HEK293 (cell line): ENCODE measurements around the gene C14orf119.
A peak's percentile ranks its signal among the peaks of the same experiment; 100 is the strongest.

Experiments
- CTCF ChIA-PET: fragments of 350-600 bp; formaldehyde crosslinking; extraction: SDS; loops from one replicate; lab custom pipeline; 2021; ENCODE audit warnings: antibody characterized with exemption; lab: Yijun Ruan, JAX
- POLR2A ChIA-PET: fragments of 300-600 bp; formaldehyde crosslinking; extraction: SDS; loops from one replicate; lab custom pipeline; 2020; ENCODE audit warnings: antibody characterized with exemption, inconsistent platforms; lab: Yijun Ruan, JAX
- H3K27ac ChIP-seq: fragments of 200-500 bp; sonication (Bioruptor generic); 2 replicates; pipeline ENCODE4 v1.5.1; 2014; ENCODE audit warnings: low read depth, low read length, control low read depth, inconsistent platforms; ENCODE audit errors: extremely low read depth
- H3K36me3 ChIP-seq, 2 experiments: fragments of 200-500 bp in 1 of 2; sonication (Bioruptor generic) in 1 of 2; 1 replicate in 1 of 2; 2 replicates in 1 of 2; pipeline ENCODE4 v1.5.1; 2014 to 2017; ENCODE audit warnings: inconsistent platforms in 2 of 2, low read length in 2 of 2; ENCODE audit not compliant: control insufficient read depth in 2 of 2, insufficient read depth in 1 of 2
- H3K4me1 ChIP-seq: fragments of 200-500 bp; sonication (Bioruptor generic); 2 replicates; pipeline ENCODE4 v1.5.1; 2014; ENCODE audit warnings: mild to moderate bottlenecking, low read length, inconsistent platforms; ENCODE audit not compliant: control insufficient read depth, insufficient read depth
- H3K4me3 ChIP-seq: 2 replicates; pipeline ENCODE4 v1.5.1; 2011; ENCODE audit warnings: low read depth, mild to moderate bottlenecking, control low read depth, low read length, moderate library complexity
- H3K9me3 ChIP-seq: fragments of 200-500 bp; sonication (Bioruptor generic); 2 replicates; pipeline ENCODE4 v1.5.1; 2014; ENCODE audit warnings: low read depth, low read length, inconsistent platforms; ENCODE audit not compliant: control insufficient read depth, insufficient read depth
- EGR2 ChIP-seq: fragments of 450-650 bp; formaldehyde crosslinking; IDR thresholded peaks from 2 replicates; pipeline ENCODE4 v1.5.1; 2016; ENCODE audit warnings: low read depth, missing biosample characterization, missing genetic modification characterization
- GLIS1 ChIP-seq: fragments of 450-650 bp; formaldehyde crosslinking; IDR thresholded peaks from 2 replicates; pipeline ENCODE4 v1.5.1; 2016; ENCODE audit warnings: missing biosample characterization, missing genetic modification characterization
- KLF1 ChIP-seq: fragments of 450-650 bp; formaldehyde crosslinking; IDR thresholded peaks from 2 replicates; pipeline ENCODE4 v1.5.1; 2016; ENCODE audit warnings: missing biosample characterization, missing genetic modification characterization
- RBAK ChIP-seq: fragments of 450-650 bp; formaldehyde crosslinking; IDR thresholded peaks from 2 replicates; pipeline ENCODE4 v1.5.1; 2016; ENCODE audit warnings: missing biosample characterization, missing genetic modification characterization
- SP2 ChIP-seq: fragments of 450-650 bp; formaldehyde crosslinking; IDR thresholded peaks from 2 replicates; pipeline ENCODE4 v1.5.1; 2016; ENCODE audit warnings: missing biosample characterization, missing genetic modification characterization
- SP3 ChIP-seq: fragments of 450-650 bp; formaldehyde crosslinking; IDR thresholded peaks from 2 replicates; pipeline ENCODE4 v1.5.1; 2016; ENCODE audit warnings: missing biosample characterization, missing genetic modification characterization
- SP7 ChIP-seq: fragments of 450-650 bp; formaldehyde crosslinking; IDR thresholded peaks from 2 replicates; pipeline ENCODE4 v1.5.1; 2016; ENCODE audit warnings: missing biosample characterization, missing genetic modification characterization
- YY2 ChIP-seq: fragments of 450-650 bp; formaldehyde crosslinking; IDR thresholded peaks from 2 replicates; pipeline ENCODE4 v1.5.1; 2016; ENCODE audit warnings: missing biosample characterization, missing genetic modification characterization
- ZBTB17 ChIP-seq: fragments of 450-650 bp; formaldehyde crosslinking; IDR thresholded peaks from 2 replicates; pipeline ENCODE4 v1.5.1; 2016; ENCODE audit warnings: missing biosample characterization, missing genetic modification characterization
- ZBTB8A ChIP-seq: fragments of 450-650 bp; formaldehyde crosslinking; IDR thresholded peaks from 2 replicates; pipeline ENCODE4 v1.5.1; 2016; ENCODE audit warnings: missing biosample characterization, missing genetic modification characterization
- ZFP69B ChIP-seq: fragments of 450-650 bp; formaldehyde crosslinking; IDR thresholded peaks from 2 replicates; pipeline ENCODE4 v1.5.1; 2016; ENCODE audit warnings: missing biosample characterization, missing genetic modification characterization
- ZNF155 ChIP-seq: fragments of 450-650 bp; formaldehyde crosslinking; IDR thresholded peaks from 2 replicates; pipeline ENCODE4 v1.5.1; 2016; ENCODE audit warnings: missing biosample characterization, missing genetic modification characterization
- ZNF169 ChIP-seq: fragments of 450-650 bp; formaldehyde crosslinking; IDR thresholded peaks from 2 replicates; pipeline ENCODE4 v1.5.1; 2016; ENCODE audit warnings: missing biosample characterization, missing genetic modification characterization
- ZNF202 ChIP-seq: fragments of 450-650 bp; formaldehyde crosslinking; IDR thresholded peaks from 2 replicates; pipeline ENCODE4 v1.5.1; 2016; ENCODE audit warnings: missing biosample characterization, missing genetic modification characterization, borderline replicate concordance
- ZNF214 ChIP-seq: fragments of 450-650 bp; formaldehyde crosslinking; IDR thresholded peaks from 2 replicates; pipeline ENCODE4 v1.5.1; 2017; ENCODE audit warnings: missing biosample characterization, mild to moderate bottlenecking, missing genetic modification characterization, borderline replicate concordance
- ZNF324 ChIP-seq: fragments of 450-650 bp; formaldehyde crosslinking; IDR thresholded peaks from 2 replicates; pipeline ENCODE4 v1.5.1; 2016; ENCODE audit warnings: missing biosample characterization, missing genetic modification characterization
- ZNF335 ChIP-seq: fragments of 450-650 bp; formaldehyde crosslinking; conservative IDR thresholded peaks from 2 replicates; pipeline ENCODE4 v1.5.1; 2016; ENCODE audit warnings: missing biosample characterization, missing genetic modification characterization
- ZNF341 ChIP-seq: fragments of 450-650 bp; formaldehyde crosslinking; IDR thresholded peaks from 2 replicates; pipeline ENCODE4; 2016; ENCODE audit warnings: low read depth, missing biosample characterization, missing genetic modification characterization
- ZNF521 ChIP-seq: fragments of 450-650 bp; formaldehyde crosslinking; IDR thresholded peaks from 2 replicates; pipeline ENCODE4 v1.5.1; 2017; ENCODE audit warnings: missing biosample characterization, mild to moderate bottlenecking, missing genetic modification characterization
- ZNF561 ChIP-seq: fragments of 450-650 bp; IDR thresholded peaks from 2 replicates; pipeline ENCODE4 v1.5.1; 2018; ENCODE audit warnings: missing biosample characterization, missing genetic modification characterization, borderline replicate concordance
- ZNF585B ChIP-seq: fragments of 450-650 bp; formaldehyde crosslinking; IDR thresholded peaks from 2 replicates; pipeline ENCODE4 v1.5.1; 2016; ENCODE audit warnings: missing biosample characterization, missing genetic modification characterization
- ZNF610 ChIP-seq: fragments of 450-650 bp; formaldehyde crosslinking; IDR thresholded peaks from 2 replicates; pipeline ENCODE4 v1.5.1; 2016; ENCODE audit warnings: missing biosample characterization, missing genetic modification characterization, borderline replicate concordance
- ZNF624 ChIP-seq: fragments of 450-650 bp; formaldehyde crosslinking; IDR thresholded peaks from 2 replicates; pipeline ENCODE4 v1.5.1; 2017; ENCODE audit warnings: missing biosample characterization, missing genetic modification characterization
- ZNF629 ChIP-seq: fragments of 450-650 bp; formaldehyde crosslinking; IDR thresholded peaks from 2 replicates; pipeline ENCODE4 v1.5.1; 2017; ENCODE audit warnings: missing biosample characterization, missing genetic modification characterization
- ZSCAN16 ChIP-seq: fragments of 450-650 bp; formaldehyde crosslinking; IDR thresholded peaks from 2 replicates; pipeline ENCODE4 v1.5.1; 2016; ENCODE audit warnings: missing biosample characterization, missing genetic modification characterization
- TF ChIP-seq, protein P1 (sequence below): fragments of 450-650 bp; IDR thresholded peaks from 2 replicates; pipeline ENCODE4 v1.5.1; 2018; ENCODE audit warnings: missing biosample characterization, missing genetic modification characterization
- TF ChIP-seq, protein P2 (sequence below): fragments of 450-650 bp; formaldehyde crosslinking; IDR thresholded peaks from 2 replicates; pipeline ENCODE4 v1.5.1; 2016; ENCODE audit warnings: missing biosample characterization, missing genetic modification characterization, borderline replicate concordance
- TF ChIP-seq, protein P3 (sequence below): fragments of 450-650 bp; formaldehyde crosslinking; IDR thresholded peaks from 2 replicates; pipeline ENCODE4 v1.5.1; 2016; ENCODE audit warnings: missing biosample characterization, missing genetic modification characterization
- TF ChIP-seq, protein P4 (sequence below): fragments of 450-650 bp; formaldehyde crosslinking; IDR thresholded peaks from 2 replicates; pipeline ENCODE4 v1.5.1; 2016; ENCODE audit warnings: missing biosample characterization, missing genetic modification characterization

Gene C14orf119

DNA sequence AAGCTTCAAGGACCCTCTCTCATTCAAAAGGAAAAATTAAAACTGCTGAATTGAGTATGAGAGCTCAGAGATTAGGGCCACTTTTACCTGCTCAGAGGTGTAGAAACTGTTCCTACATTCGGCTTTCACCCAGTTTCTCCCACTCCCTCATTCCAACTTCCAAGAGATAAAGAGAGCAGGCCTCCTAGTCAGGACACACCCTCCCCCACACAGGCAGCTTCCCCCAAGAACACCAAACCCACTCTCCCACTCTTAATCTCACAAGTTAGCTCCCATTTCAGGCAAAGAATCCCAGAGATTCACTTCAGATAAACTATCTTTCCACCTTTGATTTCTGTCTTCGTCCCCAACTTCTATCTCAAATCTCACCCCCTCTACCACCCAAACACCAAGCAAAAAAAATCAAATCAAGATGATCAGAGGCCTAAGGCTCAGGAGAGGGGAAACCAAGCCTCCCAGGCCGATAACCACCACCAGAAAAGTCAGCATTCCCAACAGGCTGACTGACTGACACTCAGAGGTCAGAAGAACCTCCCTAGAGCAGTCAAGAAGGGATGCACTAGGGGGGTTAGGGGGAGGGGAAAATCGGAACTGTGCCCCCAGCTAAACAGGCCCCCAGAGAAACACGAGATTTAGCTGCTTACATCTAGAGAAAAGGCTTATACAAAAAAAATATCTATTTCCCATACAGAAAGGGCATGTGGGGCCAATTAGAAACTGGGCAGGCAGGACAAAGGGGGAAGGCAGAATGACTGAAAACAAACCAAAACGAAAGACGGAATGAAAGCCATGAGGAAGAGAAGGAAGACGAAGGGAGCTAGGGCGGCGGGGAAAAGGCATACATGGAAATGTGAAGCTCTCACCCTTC is 24.8 kb upstream of the C14orf119 start (continued):
- TF ChIP-seq ZNF341 (tag by site-specific recombination) = no peak
- peak; percentile 71 for TF ChIP-seq ZBTB17 (tag by site-specific recombination)
- peak; percentile 71; the same call in 1 of the 2 replicates for TF ChIP-seq EGR2 (tag by site-specific recombination)
- no peak for TF ChIP-seq ZSCAN16 (tag by site-specific recombination)

DNA sequence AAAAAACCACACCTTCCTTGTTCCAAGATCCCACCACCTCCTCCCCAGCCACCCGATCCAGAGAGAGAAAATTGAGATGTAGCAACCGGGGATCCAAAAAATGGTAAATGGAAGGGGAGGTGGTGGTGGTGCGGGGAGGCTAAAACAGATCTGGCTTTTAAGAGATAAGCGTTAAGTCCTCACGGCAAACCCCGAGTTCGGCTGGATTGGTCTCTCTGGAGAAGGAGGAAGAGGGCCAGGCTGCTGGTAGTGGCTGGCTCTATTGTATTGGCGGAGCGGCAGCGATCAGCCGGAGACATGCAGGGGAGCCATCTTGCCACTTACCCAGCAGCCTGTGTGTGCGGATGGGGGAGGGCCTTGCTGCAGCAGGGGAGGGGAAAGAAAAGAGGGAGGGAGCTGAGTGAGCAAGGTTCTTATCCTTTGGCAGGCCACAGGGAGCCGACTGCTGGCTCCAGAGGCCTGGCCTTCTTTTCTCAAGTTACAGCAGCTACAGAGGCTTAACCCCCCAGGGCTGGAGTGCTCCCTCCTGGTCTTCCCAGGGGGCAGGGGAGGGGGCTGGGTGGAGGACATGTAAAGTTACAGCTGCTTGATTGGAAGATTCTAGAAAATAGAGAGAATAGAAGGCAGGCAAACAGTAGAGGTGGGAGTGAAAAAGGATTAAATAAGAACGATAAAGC is 23.9 kb upstream of the C14orf119 start:
- peaks cover 16% of the 10 kb centered on the region for H3K4me1 ChIP-seq
- H3K4me3 ChIP-seq = peak overlapping the region; percentile 65
- CTCF ChIA-PET = interaction anchor here (0.6 to 4.0 kb wide), 14 partner anchors 9 to 1160 kb away, joined by 3 to 21 read pairs (median 8); partner anchors contain the start of genes ACIN1, C14orf119 and CDH24
- H3K27ac ChIP-seq = peak overlapping the region; percentile 84
- H3K9me3 ChIP-seq = no peaks in the 10 kb centered on the region
- POLR2A ChIA-PET = interaction anchor here (0.6 to 3.5 kb wide), 14 partner anchors 8 to 250 kb away, joined by 3 to 48 read pairs (median 4); partner anchors contain the start of genes ACIN1, AJUBA, C14orf119 and PABPN1
- peaks cover 28 to 59% of the 10 kb centered on the region in 2 experiments for H3K36me3 ChIP-seq
- peak; percentile 82 for TF ChIP-seq SP3 (tag by site-specific recombination)
- 0 out of 2 replicates have a peak, but pooled peaks have one; percentile 45 for TF ChIP-seq ZNF561
- peak; percentile 49; the same call in 1 of the 2 replicates for TF ChIP-seq ZFP69B (tag by site-specific recombination)
- TF ChIP-seq GLIS1 (tag by site-specific recombination) = peak; percentile 100
- TF ChIP-seq ZNF585B (tag by site-specific recombination) = no peak
- TF ChIP-seq ZNF335 (tag by site-specific recombination) = peak; percentile 25; the same call in 1 of the 2 replicates
- TF ChIP-seq, protein P1, sequence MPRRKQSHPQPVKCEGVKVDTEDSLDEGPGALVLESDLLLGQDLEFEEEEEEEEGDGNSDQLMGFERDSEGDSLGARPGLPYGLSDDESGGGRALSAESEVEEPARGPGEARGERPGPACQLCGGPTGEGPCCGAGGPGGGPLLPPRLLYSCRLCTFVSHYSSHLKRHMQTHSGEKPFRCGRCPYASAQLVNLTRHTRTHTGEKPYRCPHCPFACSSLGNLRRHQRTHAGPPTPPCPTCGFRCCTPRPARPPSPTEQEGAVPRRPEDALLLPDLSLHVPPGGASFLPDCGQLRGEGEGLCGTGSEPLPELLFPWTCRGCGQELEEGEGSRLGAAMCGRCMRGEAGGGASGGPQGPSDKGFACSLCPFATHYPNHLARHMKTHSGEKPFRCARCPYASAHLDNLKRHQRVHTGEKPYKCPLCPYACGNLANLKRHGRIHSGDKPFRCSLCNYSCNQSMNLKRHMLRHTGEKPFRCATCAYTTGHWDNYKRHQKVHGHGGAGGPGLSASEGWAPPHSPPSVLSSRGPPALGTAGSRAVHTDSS = no peak
- TF ChIP-seq, protein P2, sequence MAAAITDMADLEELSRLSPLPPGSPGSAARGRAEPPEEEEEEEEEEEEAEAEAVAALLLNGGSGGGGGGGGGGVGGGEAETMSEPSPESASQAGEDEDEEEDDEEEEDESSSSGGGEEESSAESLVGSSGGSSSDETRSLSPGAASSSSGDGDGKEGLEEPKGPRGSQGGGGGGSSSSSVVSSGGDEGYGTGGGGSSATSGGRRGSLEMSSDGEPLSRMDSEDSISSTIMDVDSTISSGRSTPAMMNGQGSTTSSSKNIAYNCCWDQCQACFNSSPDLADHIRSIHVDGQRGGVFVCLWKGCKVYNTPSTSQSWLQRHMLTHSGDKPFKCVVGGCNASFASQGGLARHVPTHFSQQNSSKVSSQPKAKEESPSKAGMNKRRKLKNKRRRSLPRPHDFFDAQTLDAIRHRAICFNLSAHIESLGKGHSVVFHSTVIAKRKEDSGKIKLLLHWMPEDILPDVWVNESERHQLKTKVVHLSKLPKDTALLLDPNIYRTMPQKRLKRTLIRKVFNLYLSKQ (tag by site-specific recombination) = no peak
- peak; percentile 52; the same call in 1 of the 2 replicates for TF ChIP-seq YY2 (tag by site-specific recombination)
- no peak for TF ChIP-seq ZNF155 (tag by site-specific recombination)
- no peak for TF ChIP-seq ZNF202
- TF ChIP-seq SP7 (tag by site-specific recombination) = peak; percentile 71
- TF ChIP-seq, protein P3, sequence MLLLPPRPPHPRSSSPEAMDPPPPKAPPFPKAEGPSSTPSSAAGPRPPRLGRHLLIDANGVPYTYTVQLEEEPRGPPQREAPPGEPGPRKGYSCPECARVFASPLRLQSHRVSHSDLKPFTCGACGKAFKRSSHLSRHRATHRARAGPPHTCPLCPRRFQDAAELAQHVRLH (tag by site-specific recombination) = 0 out of 2 replicates have a peak, but pooled peaks have one; percentile 6
- TF ChIP-seq ZNF324 (tag by site-specific recombination) = peak; percentile 25; the same call in 1 of the 2 replicates
- peak; percentile 67; the same call in 1 of the 2 replicates for TF ChIP-seq KLF1
- TF ChIP-seq ZBTB8A (tag by site-specific recombination) = no peak
- TF ChIP-seq, protein P4, sequence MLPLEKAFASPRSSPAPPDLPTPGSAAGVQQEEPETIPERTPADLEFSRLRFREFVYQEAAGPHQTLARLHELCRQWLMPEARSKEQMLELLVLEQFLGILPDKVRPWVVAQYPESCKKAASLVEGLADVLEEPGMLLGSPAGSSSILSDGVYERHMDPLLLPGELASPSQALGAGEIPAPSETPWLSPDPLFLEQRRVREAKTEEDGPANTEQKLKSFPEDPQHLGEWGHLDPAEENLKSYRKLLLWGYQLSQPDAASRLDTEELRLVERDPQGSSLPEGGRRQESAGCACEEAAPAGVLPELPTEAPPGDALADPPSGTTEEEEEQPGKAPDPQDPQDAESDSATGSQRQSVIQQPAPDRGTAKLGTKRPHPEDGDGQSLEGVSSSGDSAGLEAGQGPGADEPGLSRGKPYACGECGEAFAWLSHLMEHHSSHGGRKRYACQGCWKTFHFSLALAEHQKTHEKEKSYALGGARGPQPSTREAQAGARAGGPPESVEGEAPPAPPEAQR (tag by site-specific recombination) = no peak
- peak; percentile 77 for TF ChIP-seq ZNF610 (tag by site-specific recombination)
- no peak for TF ChIP-seq ZNF521 (tag by site-specific recombination)
- no peak for TF ChIP-seq ZNF169 (tag by site-specific recombination)
- TF ChIP-seq SP2 (tag by site-specific recombination) = peak; percentile 72
- TF ChIP-seq ZNF624 (tag by site-specific recombination) = no peak
- no peak for TF ChIP-seq ZNF214 (tag by site-specific recombination)
- TF ChIP-seq RBAK = no peak
- TF ChIP-seq ZNF629 (tag by site-specific recombination) = peak; percentile 71
